HG02798 (cell line): ENCODE measurements around the gene MAP3K3.
"Not testable (repeated sequence)": the region's sequence is repeated elsewhere in the genome, so short reads cannot be mapped to it uniquely, and the experiment has no call there.

ENCODE experiments used
- ATAC-seq: cut with Tn5 transposase; IDR thresholded peaks from one replicate; pipeline ENCODE4 v1.9.1; 2021; ENCODE audit warnings: mild to moderate bottlenecking; ENCODE audit not compliant: unreplicated experiment, poor library complexity

MAP3K3 gene

DNA sequence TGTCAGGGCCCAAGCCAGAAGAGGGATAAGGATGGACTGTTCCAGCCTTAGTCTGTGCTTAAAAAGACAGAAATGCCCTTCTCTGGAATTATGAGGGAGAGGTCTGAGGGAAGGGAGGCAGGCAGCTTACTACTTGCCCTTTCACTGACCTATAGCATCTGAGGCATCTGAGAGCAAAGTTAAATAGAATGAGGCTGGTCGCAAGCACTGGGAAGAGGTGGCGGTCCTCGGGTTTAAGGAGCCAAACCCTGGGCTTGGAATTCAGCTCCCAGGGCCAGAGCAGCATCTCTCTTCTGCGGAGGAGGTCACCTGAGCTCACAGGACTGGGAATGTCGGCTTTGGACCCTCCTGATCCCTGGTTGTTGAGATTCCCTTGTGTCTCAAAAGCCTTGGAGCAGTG, 80.8 kb downstream of the MAP3K3 start:
- no peak for ATAC-seq

DNA sequence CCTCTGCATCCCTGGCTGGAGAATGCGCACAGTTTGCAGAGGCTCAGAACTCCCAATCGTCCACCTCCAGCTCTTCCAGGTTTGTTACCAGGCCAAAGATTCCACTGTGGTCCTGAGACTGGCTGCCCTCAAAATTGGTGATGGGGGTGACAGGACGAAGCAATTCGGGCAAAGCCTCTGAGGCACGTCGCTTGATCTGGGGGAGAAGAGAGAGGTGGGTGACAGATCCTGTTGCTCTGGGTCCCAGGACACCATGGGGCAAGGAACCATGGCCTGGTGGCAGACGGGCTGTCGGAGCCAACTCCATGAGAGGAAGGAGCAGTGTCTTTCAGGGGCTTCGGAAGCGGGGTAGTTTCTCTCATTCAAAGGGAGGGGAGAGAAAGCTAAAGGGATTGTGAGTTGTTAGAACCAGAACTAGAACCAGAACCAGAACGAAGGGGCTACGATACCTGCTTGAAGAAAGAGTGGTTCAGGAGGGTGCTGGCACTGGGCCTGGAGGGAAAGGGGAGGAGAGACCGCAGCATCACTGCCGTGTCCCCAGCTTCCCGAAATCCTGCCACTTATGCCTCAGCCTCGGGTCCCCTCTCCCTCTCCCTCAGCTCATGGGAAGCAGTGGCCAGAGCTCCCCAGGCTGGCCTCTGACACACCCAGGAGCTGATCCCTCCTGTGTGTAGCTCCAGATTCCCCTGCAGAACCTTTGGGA, 81.5 kb downstream of the MAP3K3 start:
- ATAC-seq, result no peak

DNA sequence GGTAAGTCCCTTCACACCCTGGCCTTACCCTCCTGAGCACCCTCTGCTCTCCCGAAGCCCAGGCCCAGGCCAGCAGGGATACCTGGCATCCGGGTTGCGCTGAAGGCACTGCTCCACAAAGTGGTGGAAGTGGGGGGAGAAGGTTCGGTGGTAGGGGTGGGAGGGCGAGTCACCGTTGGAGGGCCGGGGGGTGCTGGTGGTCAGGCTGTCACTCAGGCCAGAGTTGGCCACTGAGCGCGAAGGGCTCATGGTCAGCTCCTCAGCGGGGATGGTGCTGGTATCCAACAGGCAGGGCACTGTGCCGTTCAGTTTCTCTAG, 82.0 kb downstream of the MAP3K3 start:
- no peak for ATAC-seq

DNA sequence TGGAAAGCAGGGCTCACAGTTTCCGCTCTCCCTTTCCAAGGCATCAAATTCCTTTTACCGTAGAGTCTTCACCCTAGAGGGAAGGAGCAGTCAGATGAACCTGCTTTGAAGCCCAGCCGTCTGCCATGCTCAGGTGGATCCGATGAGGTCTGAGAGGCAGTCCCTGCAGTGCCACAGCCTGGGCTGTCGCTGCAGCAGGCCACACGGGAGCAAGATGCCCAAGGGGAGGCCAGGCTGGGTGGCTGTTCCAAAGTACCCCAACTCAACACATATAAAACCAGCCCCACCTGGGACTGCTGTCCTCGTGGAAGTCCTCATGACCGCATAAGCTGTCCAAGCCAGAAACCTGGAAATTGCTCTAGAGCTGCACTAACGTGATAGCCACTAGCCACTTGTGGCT, 82.6 kb downstream of the MAP3K3 start:
- no peak for ATAC-seq

DNA sequence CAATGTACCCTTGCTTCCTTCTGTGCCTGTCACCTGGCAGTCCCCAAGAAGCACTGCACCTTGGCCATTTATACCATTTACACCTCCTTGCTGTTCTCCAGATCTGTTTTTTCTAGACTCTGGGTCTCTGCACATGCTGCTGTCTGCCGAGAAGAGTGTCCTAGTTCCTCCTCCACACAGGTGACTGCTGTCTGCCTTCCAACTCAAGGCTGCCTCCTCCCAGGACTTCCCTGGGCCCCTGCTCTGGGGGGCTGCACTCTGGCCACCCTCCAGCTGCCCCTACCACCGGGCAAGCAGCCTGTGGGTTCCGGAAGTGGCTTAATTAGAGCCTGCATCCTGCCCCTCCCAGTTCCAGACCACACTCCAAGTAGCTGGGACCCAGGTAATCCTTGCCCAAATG, 83.4 kb downstream of the MAP3K3 start:
- no peak for ATAC-seq

DNA sequence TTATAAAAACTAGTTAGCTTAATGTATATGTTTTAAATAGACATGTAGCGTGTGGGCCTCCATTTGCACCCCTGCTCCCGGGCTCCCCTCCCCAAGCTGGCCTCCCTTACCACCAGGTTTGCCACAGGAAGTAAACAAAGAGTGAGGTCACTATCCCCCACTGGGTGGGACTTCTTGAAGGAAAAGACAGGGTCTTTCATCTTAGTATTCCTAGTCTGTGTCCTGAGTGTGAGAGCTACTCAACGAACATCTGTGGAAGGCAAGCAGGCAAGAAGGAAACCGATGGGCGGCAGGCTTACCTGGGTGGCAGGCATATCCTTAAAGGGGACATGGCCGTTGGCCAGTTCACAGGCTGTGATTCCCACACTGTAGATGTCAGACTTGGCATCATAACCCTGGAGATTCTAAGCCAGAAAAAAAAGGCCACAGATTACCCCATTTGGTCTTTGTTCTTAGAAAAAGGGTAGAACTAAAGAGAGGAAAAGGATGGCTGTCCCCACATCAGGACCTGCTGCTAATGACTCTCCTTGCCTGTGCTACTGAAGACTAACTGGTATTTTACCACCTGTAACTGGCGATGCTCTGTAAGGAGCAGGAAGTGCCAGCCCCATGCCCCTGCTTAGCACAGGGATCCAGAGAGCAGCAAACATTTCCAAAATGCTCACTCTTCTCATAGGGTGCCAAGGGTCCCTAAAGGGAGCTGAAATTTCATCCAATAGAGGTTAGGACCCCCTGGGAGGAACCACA, 84.3 kb downstream of the MAP3K3 start:
- no peak for ATAC-seq

DNA sequence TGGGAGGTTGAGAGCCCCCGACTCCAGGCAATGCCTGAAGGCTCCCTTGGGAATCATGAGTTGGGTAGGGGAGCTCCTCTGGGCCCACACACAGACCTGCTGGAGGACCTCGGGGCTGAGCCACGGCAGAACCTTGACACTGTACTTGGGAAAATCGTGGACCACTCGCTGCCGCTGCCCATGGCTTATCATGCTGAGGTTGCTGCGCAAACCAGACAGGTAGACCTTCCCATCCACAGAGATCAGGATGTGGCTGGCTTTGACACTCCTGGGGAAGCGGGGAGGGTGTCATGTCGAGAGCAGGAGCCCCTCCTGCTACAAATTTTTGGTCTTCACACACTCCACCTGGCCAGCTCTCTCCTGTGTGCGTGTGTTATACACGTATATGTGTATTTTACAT, 84.9 kb downstream of the MAP3K3 start:
- ATAC-seq, result no peak

DNA sequence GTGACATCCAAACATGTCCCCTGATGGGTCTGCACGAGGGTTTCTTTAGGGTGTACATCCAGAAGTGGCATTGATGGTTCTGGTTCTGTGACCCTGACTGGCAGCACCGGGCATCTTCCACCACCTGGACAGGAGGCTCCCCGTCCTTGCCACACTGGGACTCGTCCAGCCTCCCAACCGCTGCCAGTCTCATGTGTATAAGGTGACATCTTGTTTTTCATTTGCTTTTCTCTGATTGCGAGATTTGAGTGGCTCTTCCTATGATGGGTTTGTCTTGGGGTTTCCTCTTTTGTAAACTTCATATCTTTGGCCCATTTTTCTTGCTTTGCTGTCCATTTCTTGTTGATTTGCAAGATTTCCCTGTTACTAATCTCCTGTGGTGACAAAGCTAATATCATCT, 86.9 kb downstream of the MAP3K3 start:
- no peak for ATAC-seq

DNA sequence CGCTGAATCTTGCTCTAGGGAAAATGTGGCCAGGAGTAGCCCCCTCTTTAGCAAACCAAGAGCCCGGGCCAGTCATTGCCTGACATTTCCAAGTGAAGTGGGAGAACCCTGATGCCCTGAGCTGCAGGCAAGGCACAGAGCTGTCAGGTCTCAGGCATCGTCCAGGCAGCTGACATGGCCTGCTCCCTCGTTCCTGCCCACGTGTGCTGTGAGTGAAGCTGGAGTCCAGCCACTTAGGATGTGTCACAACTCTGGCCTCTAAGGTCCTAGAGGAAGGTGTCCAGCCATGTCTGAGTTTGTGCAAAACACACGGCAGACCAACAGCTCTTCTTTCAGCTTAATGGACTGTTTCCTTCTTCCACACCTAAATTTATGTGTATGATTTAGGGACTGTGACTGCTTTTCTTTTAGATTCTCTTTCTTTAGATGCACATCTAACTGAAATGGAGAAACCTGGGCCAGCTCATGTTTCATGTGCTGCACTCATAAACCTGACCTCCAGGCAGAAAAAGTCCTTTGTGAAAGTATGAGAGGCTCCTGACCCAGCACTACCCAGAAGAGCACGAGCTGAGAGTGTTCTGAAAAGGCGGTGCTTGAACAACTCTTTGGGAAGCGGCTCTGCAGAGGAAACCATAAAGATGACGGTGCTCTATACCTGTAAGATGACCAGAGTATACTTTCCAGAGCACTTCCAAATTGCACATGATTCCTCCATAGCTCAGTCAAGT, 92.5 kb downstream of the MAP3K3 start:
- ATAC-seq, result no peak

DNA sequence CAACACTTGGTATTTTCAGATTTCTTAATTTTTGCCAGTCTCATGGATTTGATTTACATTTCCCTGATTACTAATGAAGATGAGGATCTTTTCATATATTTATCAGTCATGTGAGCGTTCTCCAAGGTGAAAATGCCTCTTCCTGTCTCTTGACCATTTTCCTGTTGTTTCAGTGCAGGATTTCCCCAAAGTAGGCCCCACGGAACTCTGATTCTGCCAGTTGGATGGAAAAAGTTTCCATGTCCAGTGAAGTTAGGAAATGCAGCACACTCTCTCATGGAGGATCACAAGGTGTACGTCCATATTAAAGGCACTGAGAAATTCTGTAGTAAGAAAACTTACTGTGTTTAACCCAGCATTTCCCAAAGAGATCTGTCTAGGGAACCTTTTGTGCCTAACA, 94.2 kb downstream of the MAP3K3 start:
- ATAC-seq, result no peak

DNA sequence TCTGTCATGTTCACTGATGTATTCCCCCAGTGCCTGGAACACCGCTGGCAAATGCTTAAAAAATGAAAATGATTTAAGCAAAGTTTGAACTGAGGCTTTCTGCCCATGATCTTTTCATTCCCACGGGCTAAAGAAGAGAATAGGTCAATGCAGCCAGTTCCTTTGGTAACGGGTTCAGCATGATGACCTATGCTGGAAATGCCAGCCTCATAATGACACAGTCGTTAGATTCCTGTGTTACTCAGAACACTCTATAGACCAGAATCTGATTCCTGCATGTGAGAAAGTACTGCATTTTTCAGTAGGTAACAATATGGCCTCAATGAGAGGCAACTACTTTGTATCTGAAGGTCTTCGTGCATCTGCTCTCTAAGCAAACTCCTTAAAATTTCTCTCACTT, 96.8 kb downstream of the MAP3K3 start:
- ATAC-seq, result no peak

DNA sequence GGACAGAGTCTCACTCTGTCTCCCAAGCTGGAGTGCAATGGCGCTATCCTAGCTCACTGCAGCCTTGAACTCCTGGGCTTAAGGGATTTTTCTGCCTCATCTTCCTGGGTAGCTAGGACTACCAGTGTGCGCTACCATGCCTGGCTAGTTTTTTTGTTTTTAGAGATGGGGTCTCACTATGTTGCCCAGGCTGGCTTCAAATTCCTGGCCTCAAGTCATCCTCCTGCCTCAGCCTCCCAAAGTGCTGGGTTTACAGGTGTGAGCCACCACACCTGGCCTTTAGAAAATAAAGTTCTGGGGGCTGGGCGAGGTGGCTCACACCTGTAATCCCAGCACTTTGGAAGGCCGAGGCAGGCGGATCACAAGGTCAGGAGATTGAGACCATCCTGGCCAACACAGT, 98.0 kb downstream of the MAP3K3 start:
- not testable (repeated sequence) for ATAC-seq

DNA sequence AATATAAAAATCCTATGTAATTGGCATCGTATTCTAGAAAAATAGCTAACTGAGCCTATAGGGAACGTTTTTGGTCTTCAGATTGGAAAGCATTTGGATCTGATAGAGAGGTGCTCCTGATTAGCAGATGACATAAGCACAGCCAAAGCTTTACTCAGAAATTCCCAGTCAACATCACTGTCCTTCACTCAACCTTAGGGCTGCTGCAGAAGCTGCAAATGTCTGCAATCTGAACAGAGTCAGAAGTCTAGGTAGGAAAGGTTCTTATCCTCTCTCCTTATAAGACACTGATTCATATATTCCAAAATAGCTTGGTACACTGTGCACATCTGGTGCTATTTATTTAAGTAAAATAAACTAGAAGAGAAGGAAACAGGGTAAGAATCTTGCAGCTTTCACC, 100.2 kb downstream of the MAP3K3 start:
- no peak for ATAC-seq

DNA sequence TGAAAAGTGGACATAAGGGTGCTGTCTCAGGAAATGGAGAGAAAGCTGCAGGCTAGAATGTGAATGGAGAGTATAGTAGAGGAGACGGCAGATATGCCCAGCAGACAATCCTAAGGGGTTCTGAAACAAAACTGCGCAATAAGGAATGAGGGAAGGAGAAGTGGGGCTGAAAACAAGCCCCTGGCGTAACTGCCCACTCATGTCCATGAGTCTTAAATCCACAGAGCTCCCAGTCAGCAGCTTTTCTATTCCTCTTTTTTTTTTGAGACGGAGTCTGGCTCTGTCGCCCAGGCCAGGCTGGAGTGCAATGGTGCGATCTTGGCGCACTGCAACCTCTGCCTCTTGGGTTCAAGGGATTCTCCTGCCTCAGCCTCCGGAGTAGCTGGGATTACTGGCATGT, 113.5 kb downstream of the MAP3K3 start:
- ATAC-seq, result no peak

DNA sequence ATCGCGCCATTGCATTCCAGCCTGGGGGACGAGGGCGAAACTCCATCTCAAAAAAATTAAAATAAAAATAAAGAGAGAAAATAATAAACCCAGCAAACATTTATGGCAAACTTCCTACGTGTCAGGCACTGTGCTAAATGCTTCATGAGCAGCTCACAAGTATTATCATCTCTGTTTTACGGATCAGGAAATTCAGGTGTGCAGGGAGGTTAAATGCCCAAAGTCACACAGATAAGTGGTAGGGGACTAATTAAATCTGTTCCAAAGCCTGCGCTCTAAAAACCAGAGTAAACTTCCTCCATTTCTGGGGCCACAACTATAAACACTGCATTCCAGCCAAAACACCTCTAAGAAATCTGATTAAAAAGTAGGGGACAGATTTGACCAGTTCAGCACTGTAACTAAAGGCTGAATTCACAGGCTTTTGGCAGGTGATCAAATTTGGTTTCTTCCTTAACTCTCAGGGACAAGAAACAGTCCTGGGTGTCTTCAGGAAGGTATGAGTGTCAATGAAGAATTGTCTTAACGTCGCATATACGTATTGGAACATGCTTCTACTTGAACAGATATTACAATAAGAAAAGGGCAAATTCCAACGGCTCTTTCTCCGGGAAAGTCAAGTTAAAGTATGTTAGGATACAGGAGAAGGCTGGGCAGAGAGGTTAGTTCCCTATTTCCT, 118.4 kb downstream of the MAP3K3 start:
- no peak for ATAC-seq

DNA sequence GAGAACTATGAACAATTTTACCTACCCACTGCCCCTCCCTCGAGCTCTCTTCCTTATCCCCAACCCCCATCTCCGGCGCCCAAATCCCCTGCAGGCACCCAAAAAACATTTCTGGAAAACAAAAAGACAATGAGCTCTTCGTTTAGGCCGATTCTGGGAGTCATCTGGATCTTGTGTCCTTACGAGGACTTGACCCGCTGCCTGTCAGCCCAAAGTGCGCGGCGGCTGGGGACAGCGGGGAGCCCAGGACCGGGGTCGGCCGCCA, 118.9 kb downstream of the MAP3K3 start:
- no peak for ATAC-seq

DNA sequence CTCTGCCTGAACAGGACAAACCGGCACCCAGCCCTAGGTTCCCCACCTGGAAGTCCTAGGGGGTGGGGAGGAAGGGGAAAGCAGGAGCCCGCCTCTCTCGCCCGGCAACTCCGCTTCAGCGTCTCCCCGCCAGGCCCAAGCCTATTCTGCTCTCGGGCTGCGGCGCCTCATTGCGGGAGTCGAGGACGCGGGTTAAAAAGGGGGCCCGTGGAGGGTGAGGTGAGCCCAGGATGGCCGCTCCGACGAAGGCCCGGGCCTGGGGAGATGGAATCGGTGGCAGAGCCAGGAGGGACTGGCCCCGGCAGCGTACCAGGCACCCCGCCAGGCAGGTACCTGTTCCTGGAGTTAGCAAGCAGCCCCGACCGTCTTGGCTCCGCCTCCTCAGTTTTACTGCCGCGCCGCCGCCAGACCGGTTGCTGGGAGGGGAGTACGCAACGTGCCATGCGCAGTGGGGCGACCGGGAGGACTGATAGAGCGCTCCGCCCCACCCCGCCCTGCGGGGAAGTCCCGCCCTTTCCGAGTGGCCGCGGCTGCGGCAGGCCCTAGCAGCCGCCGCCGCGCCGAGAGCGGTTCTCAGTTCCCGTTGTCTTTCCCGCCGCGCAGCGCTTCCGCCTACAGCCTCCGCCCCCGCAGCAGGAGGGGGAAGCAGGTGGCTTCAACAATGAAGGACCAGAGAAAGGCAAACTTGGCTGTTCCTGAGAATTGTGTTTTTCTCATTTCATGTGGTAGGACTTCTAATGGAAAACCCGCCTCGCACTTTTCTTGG, 119.4 kb downstream of the MAP3K3 start, which contains the start of gene STRADA:
TSS of gene STRADA (minus strand) at position 392 of the 766 bp plus-strand sequence. CDS start 13,430 bp downstream, outside the sequence.
- ATAC-seq, result peak; percentile 95
